Measurements from ENCODE around the gene EEF2. TPM values are rescaled to one million over a fixed set of nuclear protein-coding genes. Genes with fewer than 3 reads are reported as not detected.

Gene EEF2
- 2,004 and 2,150 TPM in 2 replicates for total RNA-seq (2014; rRNA removed)
- polyA plus RNA-seq (2012) = 2,632 TPM

- peak; percentile 84 for DNase-seq (ENCODE audit: low read depth)
Observed at GRCh38 chr19:3984908-3985642, at the start of gene EEF2. TSS of gene EEF2 (minus strand) at chr19:3985463. CDS start at chr19:3985380, 83 bp downstream.

- no peak for DNase-seq (ENCODE audit: low read depth)
Observed at GRCh38 chr19:4034048-4035017, 49.1 kb upstream of the EEF2 start.

GRCh38 chr19:4033028-4033956, 48.0 kb upstream of the EEF2 start:
- no peak for DNase-seq (ENCODE audit: low read depth)

- no peak for DNase-seq (ENCODE audit: low read depth)
Observed at GRCh38 chr19:4032436-4032835, 47.2 kb upstream of the EEF2 start.

- no peak for DNase-seq (ENCODE audit: low read depth)
Observed at GRCh38 chr19:4031420-4031819, 46.2 kb upstream of the EEF2 start.

- DNase-seq (ENCODE audit: low read depth) = no peak
Observed at GRCh38 chr19:4030981-4031380, 45.7 kb upstream of the EEF2 start.

- DNase-seq (ENCODE audit: low read depth) = no peak
Observed at GRCh38 chr19:4030552-4030951, 45.3 kb upstream of the EEF2 start.

GRCh38 chr19:4029247-4029614, 44.0 kb upstream of the EEF2 start:
- no peak for DNase-seq (ENCODE audit: low read depth)

- DNase-seq (ENCODE audit: low read depth) = no peak
Observed at GRCh38 chr19:4028334-4029246, 43.3 kb upstream of the EEF2 start.

GRCh38 chr19:4027146-4027545, 41.9 kb upstream of the EEF2 start:
- DNase-seq (ENCODE audit: low read depth) = no peak

GRCh38 chr19:4025317-4025716, 40.1 kb upstream of the EEF2 start:
- no peak for DNase-seq (ENCODE audit: low read depth)

- DNase-seq (ENCODE audit: low read depth) = no peak
Observed at GRCh38 chr19:4023600-4024398, 38.5 kb upstream of the EEF2 start.

- no peak for DNase-seq (ENCODE audit: low read depth)
Observed at GRCh38 chr19:4019578-4019977, 34.3 kb upstream of the EEF2 start.

- no peak for DNase-seq (ENCODE audit: low read depth)
Observed at GRCh38 chr19:4018775-4019504, 33.7 kb upstream of the EEF2 start.

- no peak for DNase-seq (ENCODE audit: low read depth)
Observed at GRCh38 chr19:4018140-4018613, 32.9 kb upstream of the EEF2 start.

- no peak for DNase-seq (ENCODE audit: low read depth)
Observed at GRCh38 chr19:4016903-4017638, 31.8 kb upstream of the EEF2 start.

GRCh38 chr19:4016486-4016885, 31.2 kb upstream of the EEF2 start:
- no peak for DNase-seq (ENCODE audit: low read depth)

Measured in LHCN-M2 (cell line).